IPS-11a (cell line): Measurements from ENCODE around the gene ZNF462.
"Not testable (repeated sequence)": the region's sequence is repeated elsewhere in the genome, so short reads cannot be mapped to it uniquely, and the experiment has no call there.

Experiments
- H3K4me3 ChIP-seq: one replicate; pipeline ENCODE4 v1.5.1; 2013; ENCODE audit warnings: low read depth, low read length, control low read depth

The ZNF462 gene, protein sequence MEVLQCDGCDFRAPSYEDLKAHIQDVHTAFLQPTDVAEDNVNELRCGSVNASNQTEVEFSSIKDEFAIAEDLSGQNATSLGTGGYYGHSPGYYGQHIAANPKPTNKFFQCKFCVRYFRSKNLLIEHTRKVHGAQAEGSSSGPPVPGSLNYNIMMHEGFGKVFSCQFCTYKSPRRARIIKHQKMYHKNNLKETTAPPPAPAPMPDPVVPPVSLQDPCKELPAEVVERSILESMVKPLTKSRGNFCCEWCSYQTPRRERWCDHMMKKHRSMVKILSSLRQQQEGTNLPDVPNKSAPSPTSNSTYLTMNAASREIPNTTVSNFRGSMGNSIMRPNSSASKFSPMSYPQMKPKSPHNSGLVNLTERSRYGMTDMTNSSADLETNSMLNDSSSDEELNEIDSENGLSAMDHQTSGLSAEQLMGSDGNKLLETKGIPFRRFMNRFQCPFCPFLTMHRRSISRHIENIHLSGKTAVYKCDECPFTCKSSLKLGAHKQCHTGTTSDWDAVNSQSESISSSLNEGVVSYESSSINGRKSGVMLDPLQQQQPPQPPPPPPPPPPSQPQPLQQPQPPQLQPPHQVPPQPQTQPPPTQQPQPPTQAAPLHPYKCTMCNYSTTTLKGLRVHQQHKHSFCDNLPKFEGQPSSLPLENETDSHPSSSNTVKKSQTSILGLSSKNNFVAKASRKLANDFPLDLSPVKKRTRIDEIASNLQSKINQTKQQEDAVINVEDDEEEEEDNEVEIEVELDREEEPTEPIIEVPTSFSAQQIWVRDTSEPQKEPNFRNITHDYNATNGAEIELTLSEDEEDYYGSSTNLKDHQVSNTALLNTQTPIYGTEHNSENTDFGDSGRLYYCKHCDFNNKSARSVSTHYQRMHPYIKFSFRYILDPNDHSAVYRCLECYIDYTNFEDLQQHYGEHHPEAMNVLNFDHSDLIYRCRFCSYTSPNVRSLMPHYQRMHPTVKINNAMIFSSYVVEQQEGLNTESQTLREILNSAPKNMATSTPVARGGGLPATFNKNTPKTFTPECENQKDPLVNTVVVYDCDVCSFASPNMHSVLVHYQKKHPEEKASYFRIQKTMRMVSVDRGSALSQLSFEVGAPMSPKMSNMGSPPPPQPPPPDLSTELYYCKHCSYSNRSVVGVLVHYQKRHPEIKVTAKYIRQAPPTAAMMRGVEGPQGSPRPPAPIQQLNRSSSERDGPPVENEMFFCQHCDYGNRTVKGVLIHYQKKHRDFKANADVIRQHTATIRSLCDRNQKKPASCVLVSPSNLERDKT (N-terminal part only)

GRCh38 chr9:106862821-106863720 is at the start of gene ZNF462:
Gene ZNF462, plus strand, starts transcription at chr9:106863166. Its CDS starts 60,218 bp downstream, at chr9:106923384.
- peak within 1 kb of the TSS; percentile 90 for H3K4me3 ChIP-seq

DNA sequence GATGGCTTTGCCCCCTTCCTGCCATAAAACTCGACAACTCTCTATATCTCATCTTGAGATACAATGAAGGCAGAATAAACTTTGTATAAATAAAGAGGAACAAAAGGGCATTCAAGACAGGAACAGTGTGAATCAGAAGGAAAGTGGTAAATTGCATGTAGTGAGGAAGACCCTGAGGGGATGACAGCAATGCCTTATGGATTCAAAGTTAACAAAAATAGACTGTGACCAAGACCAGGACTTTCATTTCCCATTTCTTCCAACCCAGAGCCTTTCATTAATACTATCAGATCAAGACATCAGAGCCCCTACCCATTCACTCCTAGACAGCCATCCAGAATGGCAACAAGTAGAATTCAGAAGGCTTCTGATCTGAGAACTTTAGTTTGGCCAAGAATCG is 46.4 kb upstream of the ZNF462 start:
- no peak overlapping the region for H3K4me3 ChIP-seq

- no peak overlapping the region for H3K4me3 ChIP-seq
Observed at GRCh38 chr9:106818034-106818433, 44.9 kb upstream of the ZNF462 start.

DNA sequence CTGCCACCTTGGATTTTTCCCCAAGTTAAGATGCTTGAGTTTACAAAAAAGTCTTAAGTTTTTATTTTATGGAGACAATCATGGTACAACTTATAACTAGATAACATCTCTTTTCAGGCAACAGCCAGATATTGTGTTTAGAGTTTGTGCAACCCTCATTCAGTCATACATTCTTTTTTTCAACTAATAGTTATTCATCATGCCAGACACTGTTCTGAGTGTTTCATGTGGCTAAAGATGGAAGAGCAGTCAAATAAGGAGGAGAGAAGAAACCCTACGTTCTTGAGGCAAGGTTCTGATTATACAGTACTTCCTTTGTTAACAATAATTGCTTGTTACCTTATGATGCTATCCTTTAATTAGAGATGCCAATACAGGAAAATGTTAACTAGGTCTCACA is 42.1 kb upstream of the ZNF462 start:
- H3K4me3 ChIP-seq, result no peak overlapping the region

GRCh38 chr9:106828070-106828469 is 34.9 kb upstream of the ZNF462 start:
- no peak overlapping the region for H3K4me3 ChIP-seq

- H3K4me3 ChIP-seq, result no peak overlapping the region
Observed at GRCh38 chr9:106828965-106829364, 34.0 kb upstream of the ZNF462 start.

GRCh38 chr9:106829666-106830408 is 33.1 kb upstream of the ZNF462 start:
- H3K4me3 ChIP-seq, result no peak overlapping the region

DNA sequence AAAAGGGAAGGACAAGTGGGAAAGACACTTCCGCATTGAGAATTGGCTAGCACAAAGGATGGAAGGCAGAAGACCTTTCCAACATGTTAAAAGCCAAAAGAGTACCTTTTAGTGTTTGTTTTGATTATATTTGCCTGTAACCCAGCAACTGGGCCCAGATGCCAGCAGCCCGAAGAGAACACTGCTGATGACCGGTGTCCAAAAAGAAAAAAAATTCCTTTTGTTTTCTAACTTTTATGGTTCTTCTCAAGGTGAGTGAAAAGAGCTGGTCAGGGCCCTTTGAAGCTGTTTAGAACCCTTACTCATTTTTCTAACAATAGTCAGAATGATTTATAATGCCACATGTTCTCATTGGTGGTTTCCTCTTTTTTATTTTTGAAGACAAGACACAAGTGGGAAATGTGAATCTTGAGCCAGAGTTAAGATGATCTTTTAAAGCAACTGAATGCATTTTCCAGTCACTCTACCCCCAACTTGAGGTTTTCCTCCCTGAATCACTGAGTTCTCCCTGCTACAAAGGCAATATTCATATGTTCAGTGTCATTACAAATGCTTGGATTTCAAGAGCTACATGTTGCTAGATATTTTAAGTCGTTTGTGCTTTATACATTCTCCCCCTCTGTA is 32.3 kb upstream of the ZNF462 start:
- H3K4me3 ChIP-seq, result no peak overlapping the region

DNA sequence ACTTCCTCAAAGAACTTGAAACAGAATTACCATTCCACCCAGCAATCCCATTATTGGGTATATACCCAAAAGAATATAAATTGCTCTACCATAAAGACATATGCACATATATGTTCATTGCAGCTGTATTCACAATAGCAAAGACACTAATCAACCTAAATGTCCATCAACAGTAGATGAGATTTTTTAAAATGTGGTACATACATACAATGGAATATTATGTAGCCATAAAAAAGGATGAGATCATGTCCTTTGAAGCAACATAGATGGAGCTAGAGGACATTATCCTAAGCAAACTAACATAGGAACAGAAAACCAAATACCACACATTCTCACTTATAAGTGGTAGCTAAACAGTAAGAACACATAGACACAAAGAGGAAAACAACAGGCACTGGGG is 28.1 kb upstream of the ZNF462 start:
- H3K4me3 ChIP-seq, result no peak overlapping the region

- H3K4me3 ChIP-seq, result no peak overlapping the region
Observed at GRCh38 chr9:106835840-106836239, 27.1 kb upstream of the ZNF462 start.

DNA sequence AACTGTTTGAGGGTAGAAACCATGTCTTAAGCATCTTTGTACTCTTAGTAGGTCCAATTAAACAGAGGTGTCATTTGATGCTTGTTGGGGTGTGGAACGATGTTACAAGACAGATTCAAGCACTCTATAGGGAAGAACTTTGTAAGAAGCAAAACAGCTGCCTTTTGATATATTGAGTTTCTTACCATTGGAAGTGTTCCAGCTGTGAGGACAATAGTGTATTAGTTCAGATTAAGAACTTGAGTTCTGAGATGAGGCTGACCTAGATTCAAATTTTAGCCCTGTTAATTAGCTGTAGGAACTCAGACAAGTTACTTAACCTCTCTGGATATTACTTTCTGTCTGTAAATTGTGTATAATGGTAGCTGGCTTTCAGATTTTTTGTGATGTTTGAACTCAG is 19.6 kb upstream of the ZNF462 start:
- H3K4me3 ChIP-seq, result no peak overlapping the region

- H3K4me3 ChIP-seq, result no peak overlapping the region
Observed at GRCh38 chr9:106846307-106846706, 16.7 kb upstream of the ZNF462 start.

DNA sequence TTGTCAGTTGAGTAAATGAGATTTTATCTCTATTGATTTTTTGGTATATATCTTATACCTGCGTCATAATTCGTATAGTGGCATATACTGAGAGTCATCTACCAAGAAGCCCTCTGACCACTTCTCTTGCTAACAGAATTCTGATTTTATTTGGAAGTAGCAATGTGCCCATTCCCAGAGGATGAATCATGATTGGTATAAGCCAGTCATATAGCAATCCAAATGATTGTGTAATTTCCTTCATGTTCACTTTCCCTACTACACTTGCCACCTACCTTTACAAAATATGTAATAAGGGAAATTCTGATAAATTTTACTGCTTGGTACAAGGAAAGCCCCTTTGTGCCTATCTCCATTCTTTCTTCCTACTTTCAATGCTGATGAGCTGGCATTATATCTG is 16.1 kb upstream of the ZNF462 start:
- H3K4me3 ChIP-seq, result no peak overlapping the region

- H3K4me3 ChIP-seq, result not testable (repeated sequence)
Observed at GRCh38 chr9:106851640-106852039, 11.3 kb upstream of the ZNF462 start.

GRCh38 chr9:106857811-106858470 is 5.0 kb upstream of the ZNF462 start:
- no peak overlapping the region for H3K4me3 ChIP-seq

GRCh38 chr9:106859957-106860720 is 2.8 kb upstream of the ZNF462 start:
- H3K4me3 ChIP-seq, result peak overlapping the region; percentile 90

DNA sequence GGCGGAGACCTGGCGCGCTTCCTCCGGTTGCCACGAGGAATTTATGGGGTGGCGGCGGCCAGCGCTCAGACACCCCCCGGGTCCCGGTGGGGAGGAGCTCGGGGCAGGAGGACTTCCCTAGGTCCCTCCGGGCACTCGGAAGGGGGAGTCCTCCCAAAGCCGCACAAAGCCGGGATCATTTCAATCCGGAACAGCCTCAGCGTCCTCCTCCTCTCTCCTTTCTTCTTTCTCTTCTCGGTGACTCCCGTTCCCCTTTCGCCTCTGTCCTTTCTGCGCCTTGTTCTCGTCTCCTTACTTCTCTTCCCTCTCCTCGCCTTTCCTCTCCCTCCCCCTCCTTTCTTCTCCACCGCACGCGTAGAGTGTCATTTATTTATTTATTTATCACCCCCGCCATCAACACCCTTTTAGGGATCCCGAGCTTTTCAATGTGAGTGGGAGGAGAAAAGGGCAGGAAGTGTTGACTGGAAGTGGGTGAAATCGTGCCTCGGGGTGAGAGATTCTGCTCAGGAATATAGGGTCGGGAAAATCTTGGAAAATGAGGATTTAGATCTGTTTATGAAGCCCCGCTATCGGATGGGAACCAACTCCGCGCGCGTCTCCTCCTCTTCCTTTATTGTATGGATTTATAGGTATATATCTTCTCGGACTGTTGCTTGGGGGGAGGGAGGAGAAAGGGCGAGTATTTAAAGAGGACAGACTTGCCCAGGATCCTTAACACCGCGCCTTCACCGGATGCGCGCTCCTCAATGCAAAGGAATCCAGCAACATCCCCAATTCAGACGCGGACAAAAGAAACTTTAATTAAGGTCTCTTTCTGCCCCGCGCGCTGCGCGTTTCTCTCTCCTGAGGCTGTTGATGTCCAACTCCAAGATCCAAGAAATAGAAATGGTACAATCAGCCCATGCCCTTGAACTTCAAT is 2.0 kb upstream of the ZNF462 start:
- peak overlapping the region; percentile 90 for H3K4me3 ChIP-seq
